Measurements from ENCODE around the gene BEST1.

DNA sequence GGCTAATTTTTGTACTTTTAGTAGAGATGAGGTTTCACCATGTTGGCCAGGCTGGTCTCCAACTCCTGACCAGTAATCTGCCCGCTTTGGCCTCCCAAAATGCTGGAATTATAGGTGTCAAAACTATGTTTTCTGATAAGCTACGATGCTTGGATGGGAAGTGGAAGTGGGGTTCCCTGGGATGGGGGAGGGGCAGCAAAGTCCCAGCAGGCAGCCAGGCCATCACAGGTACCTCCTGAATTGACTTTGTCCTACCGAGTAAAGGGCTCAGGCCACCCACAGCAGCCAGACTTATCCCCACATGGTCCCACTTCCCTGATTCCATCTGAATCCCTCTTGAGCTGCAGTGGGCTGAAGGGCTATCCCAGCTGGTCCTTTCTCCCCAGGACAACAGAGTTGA, 10.4 kb downstream of the BEST1 start:
- no peak for TF ChIP-seq EP300 (conservative IDR thresholded peaks at IDR 0.05; ENCODE audit: poor library complexity, severe bottlenecking)
- TF ChIP-seq CTCF (IDR thresholded peaks at IDR 0.05; ENCODE audit: poor library complexity, severe bottlenecking), result no peak
- TF ChIP-seq, protein P1, sequence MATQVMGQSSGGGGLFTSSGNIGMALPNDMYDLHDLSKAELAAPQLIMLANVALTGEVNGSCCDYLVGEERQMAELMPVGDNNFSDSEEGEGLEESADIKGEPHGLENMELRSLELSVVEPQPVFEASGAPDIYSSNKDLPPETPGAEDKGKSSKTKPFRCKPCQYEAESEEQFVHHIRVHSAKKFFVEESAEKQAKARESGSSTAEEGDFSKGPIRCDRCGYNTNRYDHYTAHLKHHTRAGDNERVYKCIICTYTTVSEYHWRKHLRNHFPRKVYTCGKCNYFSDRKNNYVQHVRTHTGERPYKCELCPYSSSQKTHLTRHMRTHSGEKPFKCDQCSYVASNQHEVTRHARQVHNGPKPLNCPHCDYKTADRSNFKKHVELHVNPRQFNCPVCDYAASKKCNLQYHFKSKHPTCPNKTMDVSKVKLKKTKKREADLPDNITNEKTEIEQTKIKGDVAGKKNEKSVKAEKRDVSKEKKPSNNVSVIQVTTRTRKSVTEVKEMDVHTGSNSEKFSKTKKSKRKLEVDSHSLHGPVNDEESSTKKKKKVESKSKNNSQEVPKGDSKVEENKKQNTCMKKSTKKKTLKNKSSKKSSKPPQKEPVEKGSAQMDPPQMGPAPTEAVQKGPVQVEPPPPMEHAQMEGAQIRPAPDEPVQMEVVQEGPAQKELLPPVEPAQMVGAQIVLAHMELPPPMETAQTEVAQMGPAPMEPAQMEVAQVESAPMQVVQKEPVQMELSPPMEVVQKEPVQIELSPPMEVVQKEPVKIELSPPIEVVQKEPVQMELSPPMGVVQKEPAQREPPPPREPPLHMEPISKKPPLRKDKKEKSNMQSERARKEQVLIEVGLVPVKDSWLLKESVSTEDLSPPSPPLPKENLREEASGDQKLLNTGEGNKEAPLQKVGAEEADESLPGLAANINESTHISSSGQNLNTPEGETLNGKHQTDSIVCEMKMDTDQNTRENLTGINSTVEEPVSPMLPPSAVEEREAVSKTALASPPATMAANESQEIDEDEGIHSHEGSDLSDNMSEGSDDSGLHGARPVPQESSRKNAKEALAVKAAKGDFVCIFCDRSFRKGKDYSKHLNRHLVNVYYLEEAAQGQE (IDR thresholded peaks at IDR 0.05; ENCODE audit: borderline replicate concordance), result no peak
- no peak for TF ChIP-seq EZH2 (IDR thresholded peaks at IDR 0.05; ENCODE audit: borderline replicate concordance, insufficient read depth, low read length, poor library complexity, severe bottlenecking)
- TF ChIP-seq RAD21 (conservative IDR thresholded peaks at IDR 0.05), result no peak
- no peak for TF ChIP-seq MXI1 (conservative IDR thresholded peaks at IDR 0.05; ENCODE audit: poor library complexity, severe bottlenecking)
